Measurements from ENCODE around the gene ORMDL1.

- TF ChIP-seq, protein P1, sequence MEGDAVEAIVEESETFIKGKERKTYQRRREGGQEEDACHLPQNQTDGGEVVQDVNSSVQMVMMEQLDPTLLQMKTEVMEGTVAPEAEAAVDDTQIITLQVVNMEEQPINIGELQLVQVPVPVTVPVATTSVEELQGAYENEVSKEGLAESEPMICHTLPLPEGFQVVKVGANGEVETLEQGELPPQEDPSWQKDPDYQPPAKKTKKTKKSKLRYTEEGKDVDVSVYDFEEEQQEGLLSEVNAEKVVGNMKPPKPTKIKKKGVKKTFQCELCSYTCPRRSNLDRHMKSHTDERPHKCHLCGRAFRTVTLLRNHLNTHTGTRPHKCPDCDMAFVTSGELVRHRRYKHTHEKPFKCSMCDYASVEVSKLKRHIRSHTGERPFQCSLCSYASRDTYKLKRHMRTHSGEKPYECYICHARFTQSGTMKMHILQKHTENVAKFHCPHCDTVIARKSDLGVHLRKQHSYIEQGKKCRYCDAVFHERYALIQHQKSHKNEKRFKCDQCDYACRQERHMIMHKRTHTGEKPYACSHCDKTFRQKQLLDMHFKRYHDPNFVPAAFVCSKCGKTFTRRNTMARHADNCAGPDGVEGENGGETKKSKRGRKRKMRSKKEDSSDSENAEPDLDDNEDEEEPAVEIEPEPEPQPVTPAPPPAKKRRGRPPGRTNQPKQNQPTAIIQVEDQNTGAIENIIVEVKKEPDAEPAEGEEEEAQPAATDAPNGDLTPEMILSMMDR (optimal IDR thresholded peaks at IDR 0.05 in 1 of 3, IDR thresholded peaks at IDR 0.05 in 1 of 3, conservative IDR thresholded peaks at IDR 0.05 in 1 of 3; ENCODE audit: extremely low read depth in 1 of 3, insufficient read depth in 2 of 3, low read length in 3 of 3), result no peak
- TF ChIP-seq EZH2 (IDR thresholded peaks at IDR 0.05; ENCODE audit: low read length), result no peak
These were observed 45.1 kb upstream of the ORMDL1 start for GRCh38 chr2:189829102-189829833.

All from keratinocyte (primary cell).